Endometrium (tissue), 2 donors: ENCODE data around the gene NSUN6.
"Not testable (repeated sequence)": the region's sequence is repeated elsewhere in the genome, so short reads cannot be mapped to it uniquely, and the experiment has no call there.

Source experiments
- FAIRE-seq: peaks from 2 replicates; lab custom pipeline; 2012; peaks lifted over from hg19 to GRCh38; lab: Jason Lieb, UNC
- donor health status: control.
- donor health status: control.

NSUN6 gene

GRCh38 chr10:18607503-18608378, 43.6 kb downstream of the NSUN6 start:
- no peak for FAIRE-seq

DNA sequence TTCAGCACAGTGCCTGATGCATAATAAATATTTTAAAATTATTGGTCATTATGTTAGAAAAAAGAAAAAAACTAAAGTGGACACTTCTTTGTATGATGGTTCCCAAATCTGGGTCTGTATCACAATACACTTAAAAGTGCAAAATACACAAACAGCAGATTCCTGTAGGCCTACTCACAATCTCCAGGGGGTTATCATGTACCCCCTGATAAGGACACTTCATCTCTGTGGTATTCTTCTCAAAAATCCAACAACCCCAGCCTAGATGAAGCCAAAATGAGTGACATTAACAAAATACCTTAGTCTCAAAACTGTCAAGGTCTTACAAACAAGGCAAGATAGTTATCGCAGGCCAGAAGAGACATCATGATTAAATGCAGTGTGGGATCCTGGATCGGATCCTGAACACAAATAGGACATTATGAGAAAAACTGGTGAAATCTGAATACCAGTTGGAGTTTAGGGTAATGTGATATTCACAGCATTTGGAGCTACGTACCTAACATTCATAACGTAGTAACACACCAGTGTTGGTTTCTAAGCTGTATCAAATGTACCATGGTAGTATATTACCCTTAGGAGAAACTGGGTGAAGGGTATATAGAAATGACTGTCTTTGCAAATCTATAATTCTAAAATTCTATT, 45.2 kb downstream of the NSUN6 start:
- FAIRE-seq, result no peak

- FAIRE-seq, result no peak
These were observed 50.1 kb downstream of the NSUN6 start for GRCh38 chr10:18601321-18601720.

- no peak for FAIRE-seq
These were observed 52.0 kb downstream of the NSUN6 start for GRCh38 chr10:18599392-18599791.

- FAIRE-seq, result no peak
These were observed 56.7 kb downstream of the NSUN6 start for GRCh38 chr10:18594574-18595156.

DNA sequence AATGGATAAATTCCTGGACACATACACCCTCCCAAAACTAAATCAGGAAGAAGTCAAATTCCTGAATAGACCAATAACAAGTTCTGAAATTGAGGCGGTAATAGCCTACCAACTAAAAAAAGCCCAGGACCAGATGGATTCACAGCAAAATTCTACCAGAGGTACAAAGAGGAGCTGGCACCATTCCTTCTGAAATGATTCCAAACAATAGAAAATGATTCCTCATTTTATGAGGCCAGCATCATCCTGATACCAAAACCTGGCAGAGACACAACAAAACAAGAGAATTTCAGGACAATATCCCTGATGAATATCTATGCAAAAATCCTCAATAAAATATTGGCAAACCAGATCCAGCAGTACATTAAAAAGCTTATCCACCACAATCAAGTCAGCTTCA, 60.2 kb downstream of the NSUN6 start:
- not testable (repeated sequence) for FAIRE-seq

DNA sequence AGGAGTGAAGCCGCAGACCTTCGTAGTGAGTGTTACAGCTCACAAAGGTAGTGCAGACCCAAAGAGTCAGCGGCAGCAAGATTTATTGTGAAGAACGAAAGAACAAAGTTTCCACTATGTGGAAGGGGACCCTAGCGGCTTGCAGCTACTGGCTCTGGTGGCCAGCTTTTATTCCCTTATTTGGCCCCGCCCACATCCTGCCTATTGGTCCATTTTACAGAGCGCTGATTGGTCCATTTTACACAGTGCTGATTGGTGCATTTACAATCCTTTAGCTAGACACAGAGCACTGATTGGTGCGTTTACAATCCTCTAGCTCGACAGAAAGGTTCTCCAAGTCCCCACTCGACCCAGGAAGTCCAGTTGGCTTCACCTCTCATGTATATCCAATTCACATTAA, 64.8 kb downstream of the NSUN6 start:
- FAIRE-seq, result not testable (repeated sequence)

GRCh38 chr10:18583575-18584270, 67.7 kb downstream of the NSUN6 start:
- no peak for FAIRE-seq

DNA sequence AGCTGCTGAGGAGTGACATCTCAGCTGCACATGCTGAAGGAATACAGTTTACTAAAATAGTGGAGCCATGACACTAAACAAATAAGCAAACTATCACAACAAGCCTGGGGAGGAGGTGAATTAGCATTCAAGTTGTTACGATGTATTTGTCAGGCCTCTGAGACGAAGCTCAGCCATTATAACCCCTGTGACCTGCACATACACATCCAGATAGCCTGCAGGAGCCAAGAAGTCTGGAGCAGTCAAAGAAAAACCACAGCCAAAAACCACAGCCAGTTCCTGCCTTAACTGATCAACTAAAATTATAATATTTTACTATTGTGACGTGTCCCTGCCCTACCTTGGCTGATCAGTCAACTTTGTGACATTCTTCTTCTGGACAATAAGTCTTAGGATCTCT, 68.6 kb downstream of the NSUN6 start:
- FAIRE-seq, result no peak

- no peak for FAIRE-seq
These were observed 73.3 kb downstream of the NSUN6 start for GRCh38 chr10:18577823-18578685.

- no peak for FAIRE-seq
These were observed 74.8 kb downstream of the NSUN6 start for GRCh38 chr10:18576586-18576985.

- no peak for FAIRE-seq
These were observed 78.3 kb downstream of the NSUN6 start for GRCh38 chr10:18572959-18573561.

DNA sequence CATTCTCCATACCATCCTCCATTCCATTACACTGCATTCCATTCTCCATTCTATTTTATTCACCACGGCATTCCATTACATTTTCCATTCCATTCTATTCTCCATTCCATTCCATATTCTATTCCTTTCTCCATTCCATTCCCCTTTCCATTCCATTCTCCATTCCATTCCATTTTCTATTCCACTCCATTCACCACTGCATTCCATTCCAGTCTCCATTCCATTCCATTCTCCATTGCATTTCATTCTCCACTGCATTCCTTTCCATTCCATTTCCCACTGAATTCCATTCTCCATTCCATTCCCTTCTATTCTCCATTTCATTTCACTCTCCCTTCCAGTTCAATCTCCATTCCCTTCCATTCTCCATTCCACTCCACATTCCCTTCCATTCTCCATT, 79.6 kb downstream of the NSUN6 start:
- no peak for FAIRE-seq

DNA sequence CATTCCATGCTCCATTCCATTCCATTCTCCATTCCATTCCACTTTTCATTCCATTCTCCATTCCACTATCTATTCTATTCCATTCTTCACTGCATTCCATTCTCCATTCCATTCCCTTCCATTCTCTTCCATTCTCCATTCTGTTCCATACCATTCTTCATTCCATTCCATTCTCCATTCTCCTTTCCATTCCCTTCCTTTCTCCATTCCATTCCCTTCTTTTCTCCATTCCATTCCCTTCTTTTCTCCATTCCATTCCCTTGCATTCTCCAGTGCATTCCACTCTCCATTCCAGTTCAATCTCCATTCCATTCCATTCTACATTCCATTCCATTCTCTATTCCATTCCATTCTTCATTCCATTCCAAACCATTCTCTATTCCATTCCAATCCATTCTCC, 80.3 kb downstream of the NSUN6 start:
- no peak for FAIRE-seq

DNA sequence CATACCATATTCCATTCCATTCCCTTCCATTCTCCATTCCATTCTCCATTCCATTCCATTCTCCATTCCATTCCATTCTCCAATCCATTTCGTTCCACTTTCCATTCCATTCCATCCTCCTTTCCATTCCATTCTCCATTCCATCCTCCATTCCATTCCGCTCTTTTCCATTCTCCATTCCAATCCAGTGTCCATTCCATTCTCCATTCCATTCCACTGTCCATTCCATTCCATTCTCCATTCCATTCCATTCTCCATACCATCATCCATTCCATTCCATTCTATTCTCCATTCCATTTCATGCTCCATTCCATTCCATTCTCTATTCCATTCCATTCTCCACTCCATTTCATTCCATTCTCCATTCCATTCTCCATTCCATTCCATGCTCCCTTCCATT, 81.0 kb downstream of the NSUN6 start:
- not testable (repeated sequence) for FAIRE-seq

DNA sequence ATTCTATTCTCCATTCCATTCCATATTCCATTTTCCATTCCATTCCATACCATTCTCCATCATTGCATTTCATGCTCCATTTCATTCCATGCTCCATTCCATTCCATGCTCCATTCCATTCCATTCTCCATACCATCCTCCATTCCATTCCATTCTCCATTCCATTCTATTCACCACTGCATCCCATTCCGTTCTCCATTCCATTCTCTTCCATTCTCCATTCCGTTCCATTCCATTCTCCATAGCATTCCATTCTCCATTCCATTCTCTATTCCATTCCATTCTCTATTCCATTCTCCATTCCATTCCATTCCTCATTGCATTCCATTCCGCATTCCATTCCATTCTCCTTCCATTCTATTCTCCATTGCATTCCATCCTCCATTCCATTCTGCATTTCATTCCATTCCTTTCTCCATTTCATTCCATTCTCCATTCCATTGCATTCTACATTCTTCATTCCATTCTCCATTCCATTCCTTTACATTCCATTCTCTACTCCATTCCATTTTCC, 84.0 kb downstream of the NSUN6 start:
- FAIRE-seq, result no peak

DNA sequence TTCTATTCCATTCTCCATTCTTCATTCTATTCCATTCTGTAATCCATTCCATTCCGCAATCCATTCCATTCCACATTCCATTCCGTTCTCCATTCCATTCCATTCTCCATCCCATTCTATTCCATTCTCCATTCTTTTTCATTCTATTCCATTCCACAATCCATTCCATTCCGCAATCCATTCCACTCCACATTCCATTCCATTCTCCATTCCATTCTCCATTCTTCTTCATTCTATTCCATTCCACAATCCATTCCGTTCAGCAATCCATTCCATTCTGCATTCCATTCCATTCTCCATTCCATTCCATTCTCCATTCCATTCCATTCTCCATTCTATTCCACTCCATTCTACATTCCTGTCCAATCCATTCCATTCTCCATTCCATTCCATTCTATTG, 85.2 kb downstream of the NSUN6 start:
- FAIRE-seq, result no peak

DNA sequence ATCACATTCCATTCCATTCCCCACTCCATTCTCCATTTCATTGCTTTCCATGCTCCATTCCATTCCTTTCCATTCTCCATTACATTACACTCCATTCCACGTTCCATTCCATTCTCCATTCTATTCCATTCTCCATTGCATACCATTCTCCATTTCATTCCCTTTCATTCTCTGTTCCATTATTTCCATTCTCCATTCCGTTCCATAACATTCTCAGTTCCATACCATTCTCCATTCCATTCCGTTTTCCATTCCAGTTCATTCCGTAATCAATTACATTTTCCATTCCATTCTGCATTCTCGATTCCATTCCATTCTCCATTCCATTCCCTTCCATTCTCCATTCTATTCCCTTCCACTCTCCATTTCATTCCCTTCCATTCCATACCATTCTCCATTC, 86.4 kb downstream of the NSUN6 start:
- FAIRE-seq, result no peak

DNA sequence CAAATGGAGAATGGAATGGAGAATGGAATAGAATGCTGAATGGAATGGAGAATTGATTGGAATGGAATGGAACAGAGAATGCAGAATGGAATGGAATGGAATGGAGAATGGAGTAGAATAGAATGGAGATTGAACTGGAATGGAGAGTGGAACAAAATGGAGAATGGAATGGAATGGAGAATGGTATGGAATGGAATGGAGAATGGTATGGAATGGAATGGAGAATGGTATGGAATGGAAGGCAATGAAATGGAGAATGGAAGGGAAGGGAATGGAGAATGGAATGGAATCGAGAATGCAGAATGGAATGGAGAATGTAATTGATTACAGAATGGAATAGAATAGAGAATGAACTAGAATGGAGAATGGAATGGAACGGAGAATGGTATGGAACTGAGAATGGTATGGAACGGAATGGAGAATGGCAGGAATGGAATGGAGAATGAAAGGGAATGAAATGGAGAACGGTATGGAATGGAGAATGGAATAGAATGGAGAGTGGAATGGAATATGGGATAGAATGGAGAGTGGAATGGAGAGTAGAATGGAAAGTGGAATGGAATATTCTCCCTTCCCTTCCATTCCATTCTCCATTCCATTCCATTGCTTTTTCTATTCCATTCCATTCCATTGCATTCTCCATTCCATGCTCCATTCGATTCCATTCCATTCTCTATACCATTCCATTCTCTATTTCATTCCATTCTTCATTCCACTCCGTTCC, 88.2 kb downstream of the NSUN6 start:
- FAIRE-seq, result no peak

GRCh38 chr10:18561861-18562551, 89.4 kb downstream of the NSUN6 start:
- FAIRE-seq, result no peak
